Measurements from ENCODE around the gene CREBRF.
"Not testable (repeated sequence)": the region's sequence is repeated elsewhere in the genome, so short reads cannot be mapped to it uniquely, and the experiment has no call there.

- not testable (repeated sequence) for TF ChIP-seq YY1 (IDR thresholded peaks at IDR 0.05); RAD21 (IDR thresholded peaks at IDR 0.05); CTCF (IDR thresholded peaks at IDR 0.05; ENCODE audit: low read depth, low read length, missing input control); HNF4G (IDR thresholded peaks at IDR 0.05); REST (IDR thresholded peaks at IDR 0.05); TAF1 (conservative IDR thresholded peaks at IDR 0.05); ATF3 (IDR thresholded peaks at IDR 0.05)
Observed at GRCh38 chr5:173017087-173017486, 39.1 kb upstream of the CREBRF start.
